T-helper 17 cell (primary cell): ENCODE results near the gene POTEG. TPM values are rescaled to one million over a fixed set of nuclear protein-coding genes. Genes with fewer than 3 reads are reported as not detected.
"Not testable (repeated sequence)": the region's sequence is repeated elsewhere in the genome, so short reads cannot be mapped to it uniquely, and the experiment has no call there.

Experiments used
- ATAC-seq: fragments of 150-1000 bp; cut with Tn5 transposase; 2 replicates; pipeline ENCODE4 v1.10.0; 2021; ENCODE audit warnings: mild to moderate bottlenecking, moderate library complexity
- DNase-seq, 3 donors: peaks; one replicate each; pipeline versions ENCODE4 v3.0.0 to v3.0.0-alpha.2; 2020 to 2021
- H3K9me3 ChIP-seq: one replicate; pipeline ENCODE4 v1.7.0; 2013; ENCODE audit warnings: low read length, mild to moderate bottlenecking; ENCODE audit not compliant: control insufficient read depth, poor library complexity, severe bottlenecking
- H3K27ac Mint-ChIP-seq: one replicate; pipeline ENCODE4 v1.8.0; 2022; ENCODE audit warnings: mild to moderate bottlenecking, moderate library complexity, mixed read lengths
- H3K27me3 Mint-ChIP-seq: one replicate; pipeline ENCODE4 v1.8.0; 2022; ENCODE audit warnings: mixed read lengths
- H3K36me3 Mint-ChIP-seq: one replicate; pipeline ENCODE4 v1.8.0; 2022; ENCODE audit warnings: low read depth, mixed read lengths
- H3K4me1 Mint-ChIP-seq: one replicate; pipeline ENCODE4 v1.8.0; 2022; ENCODE audit warnings: mild to moderate bottlenecking, mixed read lengths
- H3K4me3 Mint-ChIP-seq: one replicate; pipeline ENCODE4 v1.8.0; 2022; ENCODE audit warnings: mild to moderate bottlenecking, moderate library complexity, mixed read lengths
- total RNA-seq, 4 donors: library from RNA in 2 of 4; stranded (reverse) in 2 of 4; gene quantifications; one replicate each; pipeline ENCODE4 v1.2.3 and lab custom pipeline; 2022 to 2026

The POTEG gene
- not detected for total RNA-seq
- 0 to 0.23 reads per million in 2 donors for total RNA-seq (lab: John Stamatoyannopoulos, UW)

DNA sequence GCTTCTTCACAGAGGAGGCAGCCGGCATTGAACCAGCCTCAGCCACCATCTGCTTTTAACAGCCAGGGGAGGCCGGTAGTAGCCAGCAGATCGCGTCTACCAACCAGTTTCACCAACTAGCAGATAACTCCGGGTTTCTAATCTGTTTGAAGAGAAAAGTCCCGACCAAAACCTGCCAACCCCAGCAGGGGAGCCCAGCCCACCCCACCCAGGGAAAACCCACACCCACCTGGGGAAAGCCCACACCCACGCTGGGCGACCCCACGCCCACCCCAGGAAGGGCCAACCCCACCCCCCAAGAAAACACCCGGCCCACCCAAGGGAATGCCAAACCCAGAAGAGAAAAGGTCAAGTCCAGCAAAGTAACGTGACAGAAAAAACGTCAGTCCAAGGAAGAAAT lies at the start of gene POTEG:
POTEG (minus strand) TSS at position 101 of the 400 bp plus-strand sequence; CDS start at position 49, 52 bp downstream.
- not testable (repeated sequence) for H3K36me3 Mint-ChIP-seq, ATAC-seq

GRCh38 chr14:19482093-19482492 lies 48.0 kb upstream of the POTEG start:
- not testable (repeated sequence) for H3K27ac Mint-ChIP-seq, H3K4me3 Mint-ChIP-seq, H3K36me3 Mint-ChIP-seq, DNase-seq, H3K27me3 Mint-ChIP-seq, H3K9me3 ChIP-seq, ATAC-seq, H3K4me1 Mint-ChIP-seq

More for the DNA sequence above, at the start of gene POTEG:
- H3K27ac Mint-ChIP-seq, H3K4me1 Mint-ChIP-seq, H3K9me3 ChIP-seq, DNase-seq, H3K27me3 Mint-ChIP-seq, H3K4me3 Mint-ChIP-seq: not testable (repeated sequence)

DNA sequence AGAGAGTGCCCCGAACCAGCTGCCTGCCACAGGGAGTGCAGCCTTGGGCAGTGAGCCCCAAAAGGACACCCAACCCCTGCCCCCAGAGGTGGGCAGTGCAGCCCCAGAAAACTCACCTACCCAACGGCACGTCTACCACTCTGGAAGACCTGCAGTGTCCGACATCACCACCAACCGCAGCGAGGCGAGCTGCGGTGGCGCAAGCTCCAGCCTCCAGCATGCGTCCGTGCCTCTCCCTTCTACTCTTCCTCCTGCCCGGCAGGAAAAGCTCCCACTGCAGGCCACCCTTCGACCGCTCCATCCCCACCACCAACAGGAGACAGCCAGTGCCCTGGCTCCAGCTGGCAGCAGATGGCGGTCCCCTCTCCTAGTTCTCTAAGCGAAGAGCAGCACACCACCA lies 47.3 kb upstream of the POTEG start:
- DNase-seq, H3K9me3 ChIP-seq, H3K27ac Mint-ChIP-seq, H3K36me3 Mint-ChIP-seq, H3K27me3 Mint-ChIP-seq, ATAC-seq, H3K4me3 Mint-ChIP-seq, H3K4me1 Mint-ChIP-seq: not testable (repeated sequence)

DNA sequence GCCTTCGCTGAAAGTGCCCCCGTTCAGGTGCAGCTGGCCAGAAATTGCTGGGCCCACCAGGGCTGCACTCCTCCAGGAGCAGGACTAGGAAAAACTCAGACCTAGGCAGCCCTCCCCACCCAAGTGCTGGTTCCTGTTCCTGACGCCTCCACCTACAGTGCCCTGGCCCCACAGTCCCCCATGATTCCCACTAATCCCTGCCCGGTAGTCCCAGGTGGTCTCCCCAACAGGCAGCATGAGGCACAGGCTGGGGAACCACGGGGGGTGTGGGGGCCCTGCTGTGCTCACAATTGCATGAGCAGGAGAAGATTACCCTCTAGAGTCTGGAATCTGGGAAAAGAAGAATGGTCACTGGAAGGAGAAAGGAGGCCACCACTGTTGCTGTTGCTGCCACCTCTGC lies 46.4 kb upstream of the POTEG start:
- not testable (repeated sequence) for H3K36me3 Mint-ChIP-seq, H3K27me3 Mint-ChIP-seq

DNA sequence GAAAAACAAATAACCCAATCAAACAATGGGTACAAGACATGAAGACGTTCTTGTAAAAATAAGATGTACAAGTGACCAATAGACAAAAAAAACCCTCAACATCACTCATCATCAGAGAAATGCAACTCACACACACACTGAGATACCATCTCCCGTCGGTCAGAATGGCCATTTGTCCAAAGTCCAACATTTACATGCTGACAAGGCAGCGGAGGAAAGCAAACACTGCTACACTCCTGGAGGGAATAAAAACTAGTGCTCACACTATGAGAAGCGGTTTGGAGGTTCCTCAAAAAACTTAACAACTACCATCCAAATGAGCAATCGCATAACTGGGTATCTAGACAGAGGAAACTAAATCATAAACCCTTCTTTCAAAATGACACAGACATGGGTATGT lies 11.6 kb upstream of the POTEG start:
- DNase-seq, H3K9me3 ChIP-seq, H3K36me3 Mint-ChIP-seq, H3K4me3 Mint-ChIP-seq, ATAC-seq, H3K4me1 Mint-ChIP-seq, H3K27ac Mint-ChIP-seq, H3K27me3 Mint-ChIP-seq: not testable (repeated sequence)

More for the DNA sequence above, 46.4 kb upstream of the POTEG start:
- H3K9me3 ChIP-seq, H3K27ac Mint-ChIP-seq, DNase-seq, H3K4me3 Mint-ChIP-seq, H3K4me1 Mint-ChIP-seq, ATAC-seq: not testable (repeated sequence)

GRCh38 chr14:19439826-19440225 lies 5.7 kb upstream of the POTEG start:
- not testable (repeated sequence) for H3K27ac Mint-ChIP-seq, H3K27me3 Mint-ChIP-seq, H3K4me3 Mint-ChIP-seq

DNA sequence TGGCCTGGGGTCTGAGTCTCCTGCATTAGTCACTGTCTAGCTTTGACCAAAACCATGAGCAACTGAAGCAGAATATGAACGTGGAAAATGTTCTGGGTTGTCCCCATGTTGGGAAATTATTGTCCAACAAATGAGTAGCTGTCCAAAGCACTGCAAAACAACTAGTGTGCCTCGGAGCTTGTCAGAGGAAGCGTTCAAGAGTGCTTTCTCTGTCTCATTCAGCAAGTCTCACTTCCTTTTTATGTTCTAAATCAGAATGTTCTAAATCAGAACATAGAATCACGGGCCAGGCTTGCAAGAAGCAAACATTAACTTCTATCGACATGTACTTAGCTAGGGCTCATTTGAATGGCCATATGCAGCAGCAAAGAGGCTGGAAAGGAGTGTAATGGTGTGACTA lies 5.1 kb upstream of the POTEG start:
- not testable (repeated sequence) for H3K4me3 Mint-ChIP-seq, H3K27ac Mint-ChIP-seq, DNase-seq, H3K36me3 Mint-ChIP-seq, H3K9me3 ChIP-seq, H3K27me3 Mint-ChIP-seq, ATAC-seq, H3K4me1 Mint-ChIP-seq

More at GRCh38 chr14:19439826-19440225, 5.7 kb upstream of the POTEG start:
- H3K9me3 ChIP-seq, H3K36me3 Mint-ChIP-seq, DNase-seq, H3K4me1 Mint-ChIP-seq, ATAC-seq: not testable (repeated sequence)

- ATAC-seq, H3K4me1 Mint-ChIP-seq, H3K9me3 ChIP-seq, H3K36me3 Mint-ChIP-seq, DNase-seq, H3K27ac Mint-ChIP-seq, H3K27me3 Mint-ChIP-seq, H3K4me3 Mint-ChIP-seq: not testable (repeated sequence)
Observed at GRCh38 chr14:19437126-19437443, 2.9 kb upstream of the POTEG start.

GRCh38 chr14:19436311-19437125 lies 2.4 kb upstream of the POTEG start:
- not testable (repeated sequence) for ATAC-seq, DNase-seq, H3K4me3 Mint-ChIP-seq, H3K4me1 Mint-ChIP-seq, H3K9me3 ChIP-seq, H3K27me3 Mint-ChIP-seq, H3K27ac Mint-ChIP-seq, H3K36me3 Mint-ChIP-seq

DNA sequence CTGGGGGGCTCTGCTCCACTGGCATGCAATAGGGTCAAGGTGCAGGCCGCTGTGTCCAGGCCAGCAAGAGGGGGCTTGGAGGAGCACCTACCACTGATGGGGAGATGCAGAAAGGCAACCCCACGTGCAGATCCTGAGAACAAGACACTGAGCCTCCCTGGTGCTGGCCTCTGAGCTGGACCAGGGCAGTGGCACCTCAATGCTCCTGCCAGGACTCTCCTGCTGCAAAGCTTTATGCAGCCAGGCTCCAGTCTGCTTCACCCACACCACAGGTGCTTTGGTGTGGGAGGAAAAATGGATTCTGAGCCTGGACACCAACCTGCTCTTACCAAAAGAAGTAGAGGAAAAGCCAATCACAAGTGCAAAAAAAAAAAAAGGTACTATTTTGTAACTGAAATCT lies 1.7 kb upstream of the POTEG start:
- H3K9me3 ChIP-seq, H3K27ac Mint-ChIP-seq, H3K4me3 Mint-ChIP-seq, ATAC-seq, H3K36me3 Mint-ChIP-seq, DNase-seq, H3K4me1 Mint-ChIP-seq, H3K27me3 Mint-ChIP-seq: not testable (repeated sequence)

- not testable (repeated sequence) for H3K27me3 Mint-ChIP-seq, ATAC-seq, H3K9me3 ChIP-seq, H3K4me1 Mint-ChIP-seq, H3K36me3 Mint-ChIP-seq, H3K27ac Mint-ChIP-seq, H3K4me3 Mint-ChIP-seq, DNase-seq
Observed at GRCh38 chr14:19434891-19435290, 750 bp upstream of the POTEG start.

GRCh38 chr14:19433765-19434164 lies 376 bp downstream of the POTEG start:
- not testable (repeated sequence) for H3K36me3 Mint-ChIP-seq, H3K27ac Mint-ChIP-seq, H3K27me3 Mint-ChIP-seq, DNase-seq, H3K4me1 Mint-ChIP-seq, H3K4me3 Mint-ChIP-seq, H3K9me3 ChIP-seq, ATAC-seq

DNA sequence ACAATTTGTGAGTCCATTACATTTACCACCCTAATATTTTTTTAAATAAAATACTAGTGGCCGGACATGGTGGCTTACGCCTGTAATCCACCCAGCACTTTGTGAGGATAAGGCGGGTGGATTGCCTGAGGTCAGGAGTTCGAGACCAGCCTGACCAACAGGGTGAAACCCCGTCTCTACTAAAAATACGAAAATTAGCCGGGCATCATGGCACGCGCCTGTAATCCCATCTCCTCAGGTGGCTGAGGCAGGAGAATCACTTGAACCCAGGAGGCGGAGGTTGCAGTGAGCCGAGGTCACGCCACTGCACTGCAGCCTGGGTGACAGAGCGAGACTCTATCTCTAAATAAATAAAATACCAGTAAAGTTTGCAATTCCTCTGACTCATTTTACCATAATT lies 25.6 kb downstream of the POTEG start:
- H3K4me1 Mint-ChIP-seq, H3K4me3 Mint-ChIP-seq, H3K36me3 Mint-ChIP-seq, DNase-seq, H3K27me3 Mint-ChIP-seq, H3K9me3 ChIP-seq, H3K27ac Mint-ChIP-seq, ATAC-seq: not testable (repeated sequence)

DNA sequence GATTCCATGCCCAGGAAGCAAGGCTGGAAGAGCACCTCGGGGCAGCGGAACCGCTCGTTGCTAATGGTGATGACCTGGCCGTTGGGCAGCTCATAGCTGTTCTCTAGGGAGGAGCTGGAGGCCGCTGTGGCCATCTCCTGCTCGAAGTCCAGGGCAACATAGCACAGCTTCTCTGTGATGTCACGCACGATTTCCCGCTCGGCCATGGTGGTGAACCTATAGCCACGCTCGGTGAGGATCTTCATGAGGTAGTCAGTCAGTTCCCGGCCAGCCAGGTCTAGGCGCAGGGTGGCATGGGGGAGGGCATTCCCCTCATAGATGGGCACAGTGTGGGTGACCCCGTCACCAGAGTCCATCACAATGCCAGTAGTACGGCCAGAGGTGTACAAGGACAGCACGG lies 32.0 kb downstream of the POTEG start:
- H3K36me3 Mint-ChIP-seq, H3K4me3 Mint-ChIP-seq, ATAC-seq: not testable (repeated sequence)

More for the DNA sequence above, 32.0 kb downstream of the POTEG start:
- not testable (repeated sequence) for H3K27ac Mint-ChIP-seq, DNase-seq, H3K4me1 Mint-ChIP-seq, H3K27me3 Mint-ChIP-seq, H3K9me3 ChIP-seq
